ENCODE measurements around the gene OSER1. TPM values are rescaled to one million over a fixed set of nuclear protein-coding genes. Genes with fewer than 3 reads are reported as not detected.
A peak's percentile ranks its signal among the peaks of the same experiment; 100 is the strongest.

Gene OSER1
- total RNA-seq, 1 donor from 2014 or later: 28.0 TPM

GRCh38 chr20:44153636-44154043, 56.9 kb downstream of the OSER1 start:
- no peaks in the 10 kb centered on the region for H3K9me3 ChIP-seq
- no peak for DNase-seq (ENCODE audit: extremely low spot score in 2 of 2)
- TF ChIP-seq POLR2A (IDR thresholded peaks at IDR 0.05) (no peak), POLR2AphosphoS5 (IDR thresholded peaks at IDR 0.05; ENCODE audit: insufficient read depth in 1 of 2, low read depth in 1 of 2) (no peak), CTCF (IDR thresholded peaks at IDR 0.05) (no peak)
- H3K4me1 ChIP-seq: no peaks in the 10 kb centered on the region
- no peaks in the 10 kb centered on the region for H3K36me3 ChIP-seq
- intact Hi-C loops (cut with DNase I): no loop called here
- no peaks in the 10 kb centered on the region for H3K27me3 ChIP-seq
- no peak overlapping the region for H3K4me3 ChIP-seq
- peak overlapping the region; percentile 33 for H3K27ac ChIP-seq

- H3K27ac ChIP-seq: no peak overlapping the region
- H3K36me3 ChIP-seq: no peaks in the 10 kb centered on the region
- TF ChIP-seq CTCF (IDR thresholded peaks at IDR 0.05) (no peak), POLR2A (IDR thresholded peaks at IDR 0.05) (no peak), POLR2AphosphoS5 (IDR thresholded peaks at IDR 0.05; ENCODE audit: insufficient read depth in 1 of 2, low read depth in 1 of 2) (no peak)
- DNase-seq (ENCODE audit: extremely low spot score in 2 of 2): no peak
- H3K4me1 ChIP-seq: no peaks in the 10 kb centered on the region
- intact Hi-C loops (cut with DNase I): no loop called here
- no peak overlapping the region for H3K4me3 ChIP-seq
- no peaks in the 10 kb centered on the region for H3K27me3 ChIP-seq
- no peaks in the 10 kb centered on the region for H3K9me3 ChIP-seq
Measured at GRCh38 chr20:44151621-44152416, 58.8 kb downstream of the OSER1 start.

GRCh38 chr20:44146272-44146671, 64.3 kb downstream of the OSER1 start:
- no peak overlapping the region for H3K27ac ChIP-seq
- no peak overlapping the region for H3K4me3 ChIP-seq
- DNase-seq (ENCODE audit: extremely low spot score in 2 of 2): no peak
- H3K9me3 ChIP-seq: no peaks in the 10 kb centered on the region
- intact Hi-C loops (cut with DNase I): no loop called here
- H3K36me3 ChIP-seq: no peaks in the 10 kb centered on the region
- no peak for TF ChIP-seq CTCF (IDR thresholded peaks at IDR 0.05)
- no peak for TF ChIP-seq POLR2A (IDR thresholded peaks at IDR 0.05)
- no peak for TF ChIP-seq POLR2AphosphoS5 (IDR thresholded peaks at IDR 0.05; ENCODE audit: insufficient read depth in 1 of 2, low read depth in 1 of 2)
- no peaks in the 10 kb centered on the region for H3K4me1 ChIP-seq
- H3K27me3 ChIP-seq: no peaks in the 10 kb centered on the region

Other genes with a start within 250 kb of the OSER1 start
- gene JPH2, start 23.6 kb downstream of the OSER1 start, total RNA-seq: 13.8 TPM
- not detected for gene GDAP1L1, start 36.5 kb upstream of the OSER1 start, total RNA-seq
- 7.4 TPM for gene FITM2, start 100.4 kb upstream of the OSER1 start, total RNA-seq
- not detected for gene R3HDML, start 126.3 kb upstream of the OSER1 start, total RNA-seq
- not detected for gene HNF4A, start 144.9 kb upstream of the OSER1 start, total RNA-seq

Measured in vagina (tissue), 2 donors.